PFSK-1 (cell line): ENCODE results near the gene FMN1.

Experiments
- FOXP2 ChIP-seq: optimal IDR thresholded peaks from 2 replicates; pipeline ENCODE3; 2011; ENCODE audit warnings: borderline replicate concordance, control low read depth, inconsistent platforms; ENCODE audit not compliant: insufficient read depth; ENCODE audit errors: extremely low read length, extremely low read depth
- POLR2AphosphoS5 ChIP-seq: IDR thresholded peaks from 2 replicates; pipeline ENCODE4 v1.6.1; 2012; ENCODE audit warnings: low read depth, mild to moderate bottlenecking, control low read depth, low read length, moderate library complexity
- SIN3A ChIP-seq: IDR thresholded peaks from 2 replicates; pipeline ENCODE4 v1.6.1; 2012; ENCODE audit warnings: mild to moderate bottlenecking, low read length, moderate library complexity, borderline replicate concordance; ENCODE audit not compliant: insufficient read depth
- TAF1 ChIP-seq: IDR thresholded peaks from 2 replicates; pipeline ENCODE4 v1.6.1; 2012; ENCODE audit warnings: low read length, control low read depth, borderline replicate concordance; ENCODE audit not compliant: insufficient read depth
- TF ChIP-seq, protein P1 (sequence below), 2 experiments: IDR thresholded peaks; 2 replicates each; pipeline versions ENCODE4 v1.6.1 to v1.8.0; 2011 to 2012; ENCODE audit warnings: low read depth in 2 of 2, low read length in 2 of 2, control low read depth in 1 of 2, inconsistent platforms in 1 of 2, mild to moderate bottlenecking in 1 of 2, moderate library complexity in 1 of 2; ENCODE audit not compliant: insufficient read depth in 1 of 2

FMN1 gene

GRCh38 chr15:32951736-32952464, 242.6 kb downstream of the FMN1 start:
- TF ChIP-seq, protein P1, sequence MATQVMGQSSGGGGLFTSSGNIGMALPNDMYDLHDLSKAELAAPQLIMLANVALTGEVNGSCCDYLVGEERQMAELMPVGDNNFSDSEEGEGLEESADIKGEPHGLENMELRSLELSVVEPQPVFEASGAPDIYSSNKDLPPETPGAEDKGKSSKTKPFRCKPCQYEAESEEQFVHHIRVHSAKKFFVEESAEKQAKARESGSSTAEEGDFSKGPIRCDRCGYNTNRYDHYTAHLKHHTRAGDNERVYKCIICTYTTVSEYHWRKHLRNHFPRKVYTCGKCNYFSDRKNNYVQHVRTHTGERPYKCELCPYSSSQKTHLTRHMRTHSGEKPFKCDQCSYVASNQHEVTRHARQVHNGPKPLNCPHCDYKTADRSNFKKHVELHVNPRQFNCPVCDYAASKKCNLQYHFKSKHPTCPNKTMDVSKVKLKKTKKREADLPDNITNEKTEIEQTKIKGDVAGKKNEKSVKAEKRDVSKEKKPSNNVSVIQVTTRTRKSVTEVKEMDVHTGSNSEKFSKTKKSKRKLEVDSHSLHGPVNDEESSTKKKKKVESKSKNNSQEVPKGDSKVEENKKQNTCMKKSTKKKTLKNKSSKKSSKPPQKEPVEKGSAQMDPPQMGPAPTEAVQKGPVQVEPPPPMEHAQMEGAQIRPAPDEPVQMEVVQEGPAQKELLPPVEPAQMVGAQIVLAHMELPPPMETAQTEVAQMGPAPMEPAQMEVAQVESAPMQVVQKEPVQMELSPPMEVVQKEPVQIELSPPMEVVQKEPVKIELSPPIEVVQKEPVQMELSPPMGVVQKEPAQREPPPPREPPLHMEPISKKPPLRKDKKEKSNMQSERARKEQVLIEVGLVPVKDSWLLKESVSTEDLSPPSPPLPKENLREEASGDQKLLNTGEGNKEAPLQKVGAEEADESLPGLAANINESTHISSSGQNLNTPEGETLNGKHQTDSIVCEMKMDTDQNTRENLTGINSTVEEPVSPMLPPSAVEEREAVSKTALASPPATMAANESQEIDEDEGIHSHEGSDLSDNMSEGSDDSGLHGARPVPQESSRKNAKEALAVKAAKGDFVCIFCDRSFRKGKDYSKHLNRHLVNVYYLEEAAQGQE (IDR thresholded peaks at IDR 0.05; ENCODE audit: insufficient read depth in 1 of 2, low read depth in 2 of 2, low read length in 2 of 2): no peak
- TF ChIP-seq TAF1: no peak

GRCh38 chr15:32946210-32946609, 248.3 kb downstream of the FMN1 start:
- TF ChIP-seq POLR2AphosphoS5 (no peak), SIN3A (no peak), FOXP2 (no peak), TAF1 (no peak)
- TF ChIP-seq, protein P1 (IDR thresholded peaks at IDR 0.05; ENCODE audit: insufficient read depth in 1 of 2, low read depth in 2 of 2, low read length in 2 of 2): no peak

GRCh38 chr15:32944431-32944830, 250.1 kb downstream of the FMN1 start:
- TF ChIP-seq SIN3A: no peak

GRCh38 chr15:32943711-32944110, 250.8 kb downstream of the FMN1 start:
- TF ChIP-seq SIN3A (no peak), FOXP2 (no peak), TAF1 (no peak), POLR2AphosphoS5 (no peak)
- TF ChIP-seq, protein P1 (IDR thresholded peaks at IDR 0.05; ENCODE audit: insufficient read depth in 1 of 2, low read depth in 2 of 2, low read length in 2 of 2): no peak

DNA sequence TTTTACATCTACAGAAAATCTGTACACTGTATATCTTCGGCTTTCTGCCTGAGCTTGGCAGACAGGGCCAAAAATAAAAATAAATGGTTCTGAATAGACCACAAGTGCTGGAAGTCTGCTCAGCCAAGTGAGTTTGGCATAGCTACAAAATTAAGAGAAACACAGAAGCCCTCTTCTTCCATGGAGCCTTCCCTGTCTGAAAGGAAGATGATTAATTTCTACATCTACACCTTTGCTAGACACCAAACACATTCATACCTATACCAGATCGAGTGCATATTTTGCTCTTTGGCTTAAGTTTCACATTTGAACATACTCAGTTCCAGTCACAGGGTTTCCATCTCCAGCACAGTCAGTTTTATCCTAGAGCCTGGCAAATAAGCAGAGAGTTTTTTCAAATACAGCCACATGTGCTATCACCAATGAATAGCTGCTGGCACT, 252.1 kb downstream of the FMN1 start:
- TF ChIP-seq FOXP2 (no peak), TAF1 (no peak)
- TF ChIP-seq, protein P1 (IDR thresholded peaks at IDR 0.05; ENCODE audit: insufficient read depth in 1 of 2, low read depth in 2 of 2, low read length in 2 of 2): no peak
